NCI-H2196 treated with DMSO at 0.1 percent for 48 hours (cell line): ENCODE results near the gene ACVR1C.
"Not testable (repeated sequence)": the region's sequence is repeated elsewhere in the genome, so short reads cannot be mapped to it uniquely, and the experiment has no call there.

Source experiments
- DNase-seq: peaks from one replicate; lab custom pipeline; 2025; ENCODE audit not compliant: unreplicated experiment; lab: John Stamatoyannopoulos, UW

Gene ACVR1C

DNA sequence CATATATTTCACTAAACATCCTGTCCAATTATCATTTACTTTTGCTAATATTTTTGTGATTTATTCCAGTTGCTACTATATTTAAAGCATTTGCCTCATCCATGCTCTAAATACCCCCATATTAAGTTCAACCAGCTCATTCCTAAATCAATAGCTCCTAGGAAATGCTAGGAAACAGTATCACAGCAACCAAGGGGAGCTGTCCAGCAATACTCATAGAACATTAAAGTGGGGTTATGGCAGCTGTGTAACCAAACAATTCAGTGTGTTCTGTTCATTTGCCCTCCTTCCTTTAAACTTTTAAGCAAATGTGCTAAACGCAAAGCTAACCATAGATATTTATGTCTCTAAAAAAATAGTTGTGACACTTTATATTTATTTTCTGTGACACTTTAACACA, 41.1 kb downstream of the ACVR1C start:
- DNase-seq = no peak

DNA sequence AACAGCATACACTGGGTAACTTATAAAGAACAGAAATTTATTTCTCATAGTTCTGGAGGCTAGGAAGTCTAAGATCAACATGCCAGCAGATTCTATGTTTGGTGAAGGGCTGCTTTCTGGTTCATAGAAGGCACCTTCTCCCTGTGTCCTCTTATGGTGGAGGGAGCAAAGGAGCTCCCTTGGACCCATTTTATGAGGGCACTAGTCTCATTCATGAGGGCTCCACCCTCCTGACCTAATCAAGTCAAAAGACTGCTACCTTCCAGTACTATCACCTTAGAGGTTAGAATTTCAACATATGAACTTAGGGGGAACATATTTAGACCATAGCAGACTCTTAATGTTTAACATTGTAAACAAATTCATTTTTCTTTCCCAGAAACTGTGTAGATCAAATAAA, 54.5 kb downstream of the ACVR1C start:
- DNase-seq = no peak

DNA sequence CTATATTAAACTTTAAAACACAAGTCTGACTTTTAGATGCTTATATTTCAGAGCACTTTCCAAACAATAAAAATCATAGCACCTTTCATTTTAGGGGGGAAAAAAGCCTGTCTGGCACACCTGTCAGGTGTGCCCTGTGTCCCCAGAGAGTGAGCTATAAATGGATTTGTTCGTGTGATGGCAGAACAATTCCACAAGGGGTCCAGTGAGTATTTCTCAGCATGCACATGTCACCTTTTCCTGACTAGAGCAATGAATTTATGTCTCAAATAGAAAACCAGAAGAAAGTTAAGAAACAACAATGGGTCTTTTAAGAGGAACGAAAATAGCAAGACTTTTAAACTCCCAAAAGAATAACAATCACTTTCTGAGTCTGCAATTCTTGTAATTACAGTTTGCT, 55.9 kb downstream of the ACVR1C start:
- peak; percentile 2 for DNase-seq

DNA sequence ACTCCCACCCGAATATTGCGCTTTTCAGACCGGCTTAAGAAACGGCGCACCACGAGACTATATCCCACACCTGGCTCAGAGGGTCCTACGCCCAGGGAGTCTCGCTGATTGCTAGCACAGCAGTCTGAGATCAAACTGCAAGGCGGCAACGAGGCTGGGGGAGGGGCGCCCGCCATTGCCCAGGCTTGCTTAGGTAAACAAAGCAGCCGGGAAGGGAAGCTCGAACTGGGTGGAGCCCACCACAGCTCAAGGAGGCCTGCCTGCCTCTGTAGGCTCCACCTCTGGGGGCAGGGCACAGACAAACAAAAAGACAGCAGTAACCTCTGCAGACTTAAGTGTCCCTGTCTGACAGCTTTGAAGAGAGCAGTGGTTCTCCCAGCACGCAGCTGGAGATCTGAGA, 62.0 kb downstream of the ACVR1C start:
- DNase-seq = not testable (repeated sequence)

DNA sequence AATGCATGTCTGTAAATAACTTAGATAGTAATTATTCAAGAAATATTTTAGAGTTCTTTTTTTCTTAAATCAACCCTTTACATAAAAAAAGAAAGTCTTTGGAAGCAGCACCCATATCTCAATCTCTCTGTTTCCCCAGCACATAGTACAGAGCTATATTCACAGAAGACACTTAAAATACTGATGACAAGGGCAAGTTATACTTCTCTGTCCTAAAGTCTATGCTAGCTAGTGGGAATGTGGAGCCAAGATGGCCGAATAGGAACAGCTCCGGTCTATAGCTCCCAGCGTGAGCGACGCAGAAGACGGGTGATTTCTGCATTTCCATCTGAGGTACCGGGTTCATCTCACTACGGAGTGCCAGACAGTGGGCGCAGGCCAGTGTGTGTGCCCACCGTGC, 62.6 kb downstream of the ACVR1C start:
- not testable (repeated sequence) for DNase-seq

DNA sequence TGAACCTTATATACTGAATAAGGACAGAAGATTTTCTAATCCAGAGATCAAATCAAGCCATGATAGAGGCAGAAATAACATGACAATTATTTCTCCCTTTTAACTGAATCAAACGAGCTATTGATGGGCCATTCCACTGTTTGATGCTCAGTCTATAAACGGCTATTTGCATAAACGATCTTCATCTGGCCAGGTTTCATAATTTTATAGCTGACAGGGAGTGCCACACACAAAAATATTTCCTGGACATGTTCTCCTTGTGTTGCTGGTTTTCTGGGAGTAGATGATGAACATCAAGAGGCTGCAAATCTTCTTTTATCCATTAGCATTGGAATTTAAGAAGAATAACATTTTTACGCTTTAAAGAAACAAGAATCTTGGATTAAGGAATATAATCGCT, 63.1 kb downstream of the ACVR1C start:
- no peak for DNase-seq

DNA sequence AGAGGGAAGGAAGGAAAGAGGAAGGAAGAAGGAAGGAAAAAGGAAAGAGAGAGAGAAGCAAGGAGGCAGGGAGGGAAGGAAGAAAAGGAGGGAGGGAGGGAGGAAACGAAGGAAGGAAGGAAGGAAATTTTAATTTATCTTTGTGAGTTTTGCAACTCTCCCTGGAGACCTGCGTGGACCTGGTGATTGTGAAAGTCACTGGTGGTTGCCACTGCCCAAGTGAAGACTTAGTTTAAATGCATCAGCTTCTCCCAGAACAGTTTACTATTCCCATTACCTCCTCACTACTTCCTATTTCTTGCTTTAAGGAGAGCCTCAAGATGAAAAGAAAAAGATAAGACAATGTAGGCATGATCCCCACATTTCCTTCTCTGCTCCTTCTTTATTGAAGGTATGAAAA, 68.8 kb downstream of the ACVR1C start:
- no peak for DNase-seq

DNA sequence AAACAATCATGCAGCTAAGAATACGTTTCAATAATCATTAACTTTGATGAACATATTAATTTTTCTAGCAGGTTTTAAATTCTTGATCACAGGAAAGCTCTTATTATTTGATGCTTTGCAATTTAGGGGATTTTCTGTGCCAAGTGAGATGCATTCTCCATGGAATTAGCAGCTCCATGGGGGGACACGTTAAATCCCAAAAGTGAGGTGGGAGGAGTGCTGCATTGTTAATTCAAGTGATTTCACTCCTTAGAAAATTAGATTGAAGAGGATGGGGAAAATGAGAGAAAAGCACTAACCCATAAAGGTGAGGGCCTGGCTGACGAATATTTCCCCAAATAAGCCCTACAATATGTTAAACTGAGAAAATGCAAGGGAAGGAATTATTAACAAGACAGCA, 69.2 kb downstream of the ACVR1C start:
- no peak for DNase-seq

DNA sequence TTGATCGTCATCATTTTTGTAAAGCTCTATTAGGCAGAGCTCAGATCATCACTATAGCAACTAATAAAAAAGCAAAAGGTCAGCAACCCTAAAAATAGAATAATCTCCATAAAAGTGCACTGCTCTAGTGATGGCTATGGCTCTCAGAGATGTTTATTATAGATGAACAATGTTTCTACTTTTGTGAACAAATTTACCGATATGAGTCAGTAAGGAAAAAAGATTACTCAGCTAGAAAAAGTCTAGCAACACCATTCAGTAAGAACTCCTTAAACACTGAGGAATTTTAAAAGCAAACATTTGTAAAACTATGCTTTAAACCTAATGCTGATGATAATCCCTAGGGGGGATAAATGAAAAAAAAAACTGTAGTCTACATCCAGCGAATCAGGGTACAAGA, 69.6 kb downstream of the ACVR1C start:
- no peak for DNase-seq

DNA sequence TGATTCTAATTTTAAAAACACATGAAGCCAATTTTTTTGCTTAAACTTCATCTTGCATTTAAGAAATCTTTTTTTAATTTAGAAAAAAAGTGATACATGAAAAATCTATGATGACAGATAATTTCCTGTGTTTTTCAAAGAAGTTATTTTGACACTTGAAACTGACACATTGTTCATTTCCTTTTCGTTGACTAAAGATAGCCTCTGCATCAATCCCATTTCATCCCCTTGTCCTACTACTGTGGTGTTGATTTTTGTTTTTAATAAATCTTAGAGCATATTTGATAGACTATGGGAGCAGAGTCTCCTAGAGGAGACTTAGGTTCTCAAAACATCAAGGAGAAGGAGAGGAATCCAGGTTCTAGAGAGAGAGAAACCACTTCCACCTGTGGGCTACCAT, 70.9 kb downstream of the ACVR1C start:
- DNase-seq = no peak

DNA sequence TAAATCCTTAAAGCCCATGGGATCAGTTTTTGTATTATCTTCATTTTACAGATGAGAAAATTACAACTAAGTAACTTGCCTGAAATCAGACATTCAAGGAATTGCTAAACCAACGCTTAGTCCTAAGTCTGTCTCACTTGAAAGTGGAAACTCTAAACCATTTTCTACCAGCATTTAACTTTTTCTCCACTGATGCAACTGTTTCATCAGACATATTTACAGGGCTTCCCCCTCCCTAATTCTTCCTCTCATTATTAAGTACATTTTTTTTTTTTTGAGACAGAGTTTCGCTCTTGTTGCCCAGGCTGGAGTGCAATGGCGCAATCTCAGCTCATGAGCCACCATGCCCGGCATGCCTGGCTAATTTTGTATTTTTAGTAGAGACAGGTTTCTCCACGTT, 88.6 kb downstream of the ACVR1C start:
- DNase-seq = no peak

DNA sequence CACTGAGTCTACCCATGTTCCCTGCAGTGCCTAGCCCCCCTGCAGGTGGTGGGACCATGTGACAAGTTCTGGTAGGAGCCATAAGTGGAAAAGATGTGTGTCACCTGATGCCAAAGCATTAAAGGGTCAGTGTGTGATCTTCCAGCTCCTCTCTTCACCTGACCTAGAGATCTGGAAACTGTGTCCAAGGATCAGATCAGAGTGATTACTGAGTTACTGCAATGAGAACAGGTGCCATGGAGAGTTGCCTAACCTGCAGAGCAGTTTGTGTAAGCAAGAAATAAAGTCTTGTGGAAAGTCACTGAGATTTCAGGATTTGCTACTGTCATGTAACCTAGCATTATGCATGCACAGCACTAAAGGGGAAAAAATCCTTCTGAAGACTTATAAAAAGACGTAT, 90.6 kb downstream of the ACVR1C start:
- DNase-seq = no peak

DNA sequence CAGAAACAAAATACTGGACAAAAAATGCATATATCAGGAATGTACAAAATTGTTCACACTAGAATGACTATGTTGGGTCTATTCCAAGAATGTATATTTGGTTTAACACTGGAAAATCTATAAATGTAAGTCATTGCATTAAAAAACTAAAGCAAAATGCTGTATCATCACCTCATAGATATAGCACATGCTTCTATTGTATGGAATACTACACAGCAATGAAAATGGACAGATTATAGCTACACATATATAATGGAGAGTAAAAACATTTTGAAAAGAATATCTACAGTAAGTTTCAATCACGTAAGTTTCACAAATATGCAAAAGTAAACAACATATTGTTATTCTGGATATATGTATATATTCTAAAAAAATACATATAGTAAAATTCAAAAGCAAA, 91.8 kb downstream of the ACVR1C start:
- DNase-seq = no peak

DNA sequence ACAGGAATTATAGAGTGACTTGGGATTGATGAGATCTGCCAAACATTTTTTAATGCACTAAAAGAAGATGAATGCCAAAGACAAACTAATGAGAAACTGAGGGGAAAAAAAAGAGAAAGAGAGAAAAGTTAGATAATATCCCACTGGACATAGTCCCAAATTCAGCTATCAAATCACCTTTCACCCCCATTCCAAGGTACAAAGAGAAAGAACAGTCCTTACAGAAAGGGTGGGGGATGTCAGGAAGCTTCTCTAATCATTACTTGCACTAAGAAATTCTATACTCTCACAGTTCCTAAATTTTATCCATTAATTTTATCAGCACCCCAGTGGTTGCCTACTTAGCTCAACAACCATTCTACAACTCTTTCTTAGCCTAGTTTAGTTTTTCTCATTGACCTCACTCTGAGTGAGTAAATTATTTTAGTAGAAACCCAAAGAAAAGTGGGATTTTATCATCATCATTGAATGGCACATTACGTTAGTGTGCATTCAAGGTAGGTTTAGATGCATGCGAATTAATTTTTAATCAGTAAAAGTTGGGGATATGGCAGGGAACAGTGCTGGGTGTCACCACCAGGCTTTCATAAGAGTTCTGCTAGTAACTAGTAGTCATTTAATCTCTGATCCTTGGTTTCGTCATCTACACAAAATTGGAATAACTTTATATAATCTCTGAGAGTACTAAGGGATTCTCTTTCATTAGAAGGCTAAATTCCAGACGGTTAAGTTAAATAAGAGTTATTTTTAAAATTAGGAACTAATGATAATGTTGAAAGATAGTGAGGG, 99.5 kb downstream of the ACVR1C start:
- no peak for DNase-seq

DNA sequence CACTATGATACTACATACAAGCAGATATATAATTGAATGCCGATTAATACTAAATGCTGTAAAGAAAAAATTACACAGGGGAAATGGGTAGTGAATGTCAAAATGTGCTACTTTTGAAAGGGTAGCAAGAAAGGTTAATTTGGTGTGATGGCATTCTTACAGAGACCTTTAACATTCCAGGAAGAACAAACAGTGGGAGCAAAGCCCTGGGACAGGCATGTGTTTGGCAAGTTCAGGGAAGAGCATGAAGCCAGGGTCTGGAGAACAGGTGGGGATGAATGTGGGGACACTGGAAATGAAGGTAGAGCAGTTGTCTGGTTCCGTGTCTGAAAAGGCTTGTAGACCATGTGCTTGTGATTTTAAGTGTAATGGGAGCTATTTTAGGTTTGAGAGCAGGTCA, 102.6 kb downstream of the ACVR1C start:
- DNase-seq = no peak

DNA sequence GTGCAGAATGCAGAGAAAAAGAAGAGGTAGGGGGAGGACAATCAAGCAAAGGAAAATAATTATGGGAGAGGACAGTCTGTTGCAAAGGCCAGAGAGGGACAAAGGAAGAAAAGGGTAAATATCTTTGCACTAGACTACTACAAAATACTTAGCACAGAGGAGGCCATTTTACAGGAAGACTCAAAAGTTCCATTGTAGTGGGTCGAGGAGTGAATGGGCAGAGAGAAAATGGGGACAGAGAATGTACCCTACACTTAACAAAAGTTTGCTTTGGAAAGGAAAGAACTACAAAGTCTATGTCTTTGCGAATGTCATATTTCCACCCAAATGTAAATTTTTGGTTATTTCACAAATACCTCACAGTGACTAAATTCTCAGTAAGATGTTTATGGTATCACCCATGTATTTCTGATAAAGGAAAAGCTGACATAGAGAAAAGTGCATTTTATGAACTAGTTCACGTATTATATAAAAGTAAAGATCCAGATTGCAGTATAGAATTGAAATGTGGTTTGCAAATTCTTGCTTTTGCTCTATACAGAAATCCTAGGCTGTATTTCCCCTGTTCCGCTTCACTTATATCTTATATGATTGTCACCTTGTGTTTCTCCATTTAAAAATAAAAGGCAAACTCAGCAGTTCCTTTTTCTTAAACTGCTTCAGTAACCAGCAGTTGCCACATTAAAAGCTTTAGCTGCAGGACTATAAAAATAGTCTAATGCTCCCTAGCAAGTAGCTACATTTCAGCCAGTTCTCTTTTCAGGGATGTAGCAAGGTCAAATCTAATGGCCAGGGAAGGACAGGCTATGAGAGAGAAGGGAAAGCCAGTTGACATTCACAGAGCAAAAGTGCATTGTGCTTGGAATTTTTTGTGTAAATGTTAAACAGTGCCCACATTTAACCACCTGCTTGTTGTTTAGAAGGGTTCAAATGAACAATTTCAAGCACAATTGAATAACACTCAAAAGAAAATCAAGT, 105.1 kb downstream of the ACVR1C start:
- no peak for DNase-seq

DNA sequence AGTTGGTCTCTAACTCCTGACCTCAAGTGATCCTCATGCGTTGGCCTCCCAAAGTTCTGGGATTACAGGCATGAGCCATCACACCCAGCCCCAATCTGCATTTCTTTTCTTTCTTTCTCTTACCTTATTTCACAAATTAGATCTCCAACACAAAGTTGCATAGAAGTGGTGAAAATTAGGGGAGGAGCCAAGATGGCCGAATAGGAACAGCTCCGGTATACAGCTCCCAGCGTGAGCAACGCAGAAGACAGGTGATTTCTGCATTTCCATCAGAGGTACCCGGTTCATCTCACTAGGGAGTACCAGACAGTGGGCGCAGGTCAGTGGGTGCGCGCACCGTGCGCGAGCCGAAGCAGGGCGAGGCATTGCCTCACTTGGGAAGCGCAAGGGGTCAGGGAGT, 113.7 kb downstream of the ACVR1C start:
- DNase-seq = not testable (repeated sequence)

DNA sequence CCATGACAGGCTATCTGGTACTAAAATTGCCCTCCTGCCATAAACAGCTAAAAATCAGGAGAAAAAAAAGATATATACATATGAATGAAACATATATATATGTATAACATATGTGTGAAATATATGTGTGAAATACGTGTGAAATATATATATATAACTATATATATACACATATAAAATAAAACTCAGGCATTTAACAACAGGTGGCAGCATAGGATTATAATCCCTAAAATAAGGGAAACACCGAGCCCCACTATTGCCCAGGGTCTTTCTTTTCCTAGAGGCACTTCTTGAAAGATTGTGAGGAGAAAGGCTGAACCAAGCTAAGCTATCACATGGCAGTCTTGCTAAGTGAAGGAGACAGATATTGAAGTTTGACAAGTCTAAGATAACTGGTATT, 118.9 kb downstream of the ACVR1C start:
- no peak for DNase-seq

DNA sequence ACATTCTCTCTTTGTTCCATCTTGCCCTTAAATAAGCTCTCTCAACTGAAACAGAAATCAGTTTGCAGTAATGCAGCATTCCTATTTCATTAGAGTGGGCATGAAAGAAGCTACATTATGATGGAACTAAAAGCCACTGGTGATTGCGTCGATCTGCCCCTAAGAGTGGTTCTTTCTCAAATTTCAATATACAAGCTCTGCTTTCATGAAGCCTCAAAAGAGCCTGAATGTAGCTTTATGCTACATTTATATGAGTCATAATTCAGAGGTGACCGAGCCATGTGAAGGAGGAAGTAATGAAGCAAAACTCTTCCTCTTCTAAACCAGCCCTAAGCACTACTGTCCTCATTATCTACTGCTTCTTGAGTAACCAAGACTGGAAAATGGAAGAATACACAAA, 120.0 kb downstream of the ACVR1C start:
- DNase-seq = no peak

DNA sequence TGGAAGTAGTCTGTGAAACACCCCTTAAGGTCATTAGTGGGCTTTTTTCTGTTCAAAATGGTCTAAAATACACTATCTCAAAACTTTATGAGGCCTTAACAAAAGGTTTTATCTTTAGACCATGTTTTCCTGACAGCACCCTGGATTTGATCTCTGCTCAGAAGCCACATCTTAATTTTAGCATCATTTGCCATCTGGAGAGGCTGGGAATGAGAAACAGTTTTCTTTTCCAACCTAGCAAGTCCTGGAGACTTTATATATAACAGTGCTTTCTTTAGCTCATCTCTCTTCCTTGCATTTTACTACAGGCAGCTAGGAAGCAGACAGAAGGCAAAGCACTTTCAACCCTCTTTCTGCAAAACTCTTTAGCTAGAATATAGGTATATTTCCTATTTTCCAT, 122.1 kb downstream of the ACVR1C start:
- no peak for DNase-seq

DNA sequence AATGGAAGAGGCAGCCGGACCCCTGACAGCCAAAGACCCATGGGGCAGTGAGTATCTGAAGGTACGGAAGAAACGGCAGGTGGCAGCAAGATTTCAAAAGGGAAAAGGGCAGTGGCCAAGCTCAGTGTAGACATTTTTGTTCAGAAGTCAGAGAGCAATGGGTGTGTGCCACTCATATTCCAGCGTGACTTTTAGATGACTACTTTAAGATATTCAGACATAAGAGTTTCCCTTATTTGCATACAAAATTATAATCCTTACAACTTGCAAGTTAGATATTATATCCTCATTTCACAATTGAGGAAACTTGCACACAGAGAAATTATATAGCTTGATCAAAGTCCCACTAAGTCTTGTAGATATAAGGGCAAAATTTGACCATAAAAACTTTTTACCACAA, 124.0 kb downstream of the ACVR1C start:
- no peak for DNase-seq

DNA sequence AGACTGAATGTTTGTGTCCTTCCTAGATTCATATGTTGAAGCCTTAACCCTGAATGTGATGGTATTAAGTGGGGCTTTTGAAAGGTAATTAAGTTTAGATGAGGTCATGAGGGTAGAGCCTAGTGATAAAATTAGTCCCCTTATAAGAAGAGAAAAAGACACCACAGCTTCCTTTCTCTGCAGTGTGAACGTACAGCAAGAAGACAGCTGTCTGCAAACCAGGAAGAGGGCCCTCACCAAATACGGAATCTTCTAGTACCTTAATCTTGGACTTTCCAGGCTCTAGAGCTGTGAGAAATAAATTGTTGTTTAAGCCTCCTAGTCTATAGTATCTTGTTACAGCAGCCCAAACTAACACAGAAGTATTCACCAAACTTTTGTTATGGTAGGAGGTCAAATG, 127.6 kb downstream of the ACVR1C start:
- no peak for DNase-seq
